DND-41 (cell line): ENCODE measurements around the gene INPP5F.
"Not testable (repeated sequence)": the region's sequence is repeated elsewhere in the genome, so short reads cannot be mapped to it uniquely, and the experiment has no call there.

Experiments used
- ATAC-seq: fragments of 200-7000 bp; cut with Tn5 transposase; 3 replicates; pipeline ENCODE4 v1.9.1; 2021; ENCODE audit warnings: low read depth; ENCODE audit not compliant: insufficient read depth
- DNase-seq: peaks from one replicate; pipeline ENCODE4 v3.0.0-alpha.2; 2020
- H2AFZ ChIP-seq: 2 replicates; pipeline ENCODE4 v1.6.0; 2012; ENCODE audit warnings: low read depth, low read length
- H3K27ac ChIP-seq: 2 replicates; pipeline ENCODE4 v1.5.1; 2012; ENCODE audit warnings: low read length, inconsistent platforms
- H3K27me3 ChIP-seq: fragments of 200-600 bp; sonication (generic); 2 replicates; pipeline ENCODE4 v1.6.0; 2012; ENCODE audit warnings: low read length, mild to moderate bottlenecking, inconsistent platforms; ENCODE audit not compliant: insufficient read depth, poor library complexity
- H3K36me3 ChIP-seq: 2 replicates; pipeline ENCODE4 v1.5.1; 2012; ENCODE audit warnings: low read length, inconsistent platforms; ENCODE audit not compliant: insufficient read depth
- H3K4me1 ChIP-seq: 2 replicates; pipeline ENCODE4 v1.5.1; 2012; ENCODE audit warnings: mild to moderate bottlenecking, low read length; ENCODE audit not compliant: insufficient read depth
- H3K4me2 ChIP-seq: 2 replicates; pipeline ENCODE4 v1.6.0; 2012; ENCODE audit warnings: mild to moderate bottlenecking, moderate library complexity, low read length, inconsistent platforms; ENCODE audit not compliant: insufficient read depth
- H3K4me3 ChIP-seq, 2 experiments: fragments of 200-600 bp in 1 of 2; shearing (Covaris generic) in 1 of 2; 2 replicates each; pipeline ENCODE4 v1.5.1; 2012 to 2016; ENCODE audit warnings: inconsistent platforms in 2 of 2, low read length in 2 of 2, mild to moderate bottlenecking in 2 of 2, low read depth in 1 of 2, moderate library complexity in 1 of 2
- H3K79me2 ChIP-seq: 2 replicates; pipeline ENCODE4 v1.6.0; 2012; ENCODE audit warnings: low read length, inconsistent platforms; ENCODE audit not compliant: insufficient read depth
- H3K9ac ChIP-seq: 2 replicates; pipeline ENCODE4 v1.6.0; 2012; ENCODE audit warnings: low read depth, mild to moderate bottlenecking, inconsistent platforms, low read length, moderate library complexity
- H3K9me3 ChIP-seq: 2 replicates; pipeline ENCODE4 v1.5.1; 2012; ENCODE audit warnings: low read length, moderate library complexity, mild to moderate bottlenecking, inconsistent platforms; ENCODE audit not compliant: insufficient read depth, severe bottlenecking
- H4K20me1 ChIP-seq: 2 replicates; pipeline ENCODE4 v1.6.0; 2012; ENCODE audit warnings: low read length; ENCODE audit not compliant: insufficient read depth
- CTCF ChIP-seq: IDR thresholded peaks from 2 replicates; pipeline ENCODE4 v1.5.1; 2012; ENCODE audit warnings: borderline replicate concordance, low read length, moderate library complexity, mild to moderate bottlenecking; ENCODE audit not compliant: poor library complexity, severe bottlenecking; ENCODE audit errors: extremely low read depth
- EZH2 ChIP-seq: IDR thresholded peaks from 3 replicates; pipeline ENCODE4 v1.6.1; 2012; ENCODE audit warnings: borderline replicate concordance, low read depth, mild to moderate bottlenecking, moderate library complexity, low read length, inconsistent platforms; ENCODE audit not compliant: severe bottlenecking

Gene INPP5F

GRCh38 chr10:119786117-119786769 is 60.4 kb downstream of the INPP5F start:
- peaks cover 30% of the 10 kb centered on the region for H3K4me1 ChIP-seq
- H3K79me2 ChIP-seq: no peaks in the 10 kb centered on the region
- H2AFZ ChIP-seq: no peak overlapping the region
- H3K9me3 ChIP-seq: no peaks in the 10 kb centered on the region
- H3K4me2 ChIP-seq: no peak overlapping the region
- H3K36me3 ChIP-seq: no peaks in the 10 kb centered on the region
- H3K4me3 ChIP-seq: no peak overlapping the region
- no peaks in the 10 kb centered on the region for H3K27me3 ChIP-seq
- H4K20me1 ChIP-seq: peaks cover 2% of the 10 kb centered on the region; the same call in 1 of the 2 replicates
- H3K9ac ChIP-seq: no peak overlapping the region
- TF ChIP-seq CTCF (no peak), EZH2 (no peak)
- DNase-seq (peak; percentile 12), ATAC-seq (peak; percentile 23; the same call in 1 of the 3 replicates)
- no peak overlapping the region for H3K27ac ChIP-seq

GRCh38 chr10:119795101-119795500 is 69.3 kb downstream of the INPP5F start:
- not testable (repeated sequence) for H3K27me3 ChIP-seq, H3K4me3 ChIP-seq, H3K27ac ChIP-seq, H3K36me3 ChIP-seq, H3K4me1 ChIP-seq, H3K9ac ChIP-seq, H3K4me2 ChIP-seq, H3K9me3 ChIP-seq, H4K20me1 ChIP-seq, H2AFZ ChIP-seq, H3K79me2 ChIP-seq, DNase-seq, ATAC-seq

GRCh38 chr10:119796039-119796438 is 70.2 kb downstream of the INPP5F start:
- H3K4me3 ChIP-seq: no peak overlapping the region
- DNase-seq (no peak), ATAC-seq (no peak)
- H3K27me3 ChIP-seq: no peaks in the 10 kb centered on the region
- H3K36me3 ChIP-seq: peaks cover 6% of the 10 kb centered on the region; the same call in 1 of the 2 replicates
- H3K9me3 ChIP-seq: no peaks in the 10 kb centered on the region
- no peak for TF ChIP-seq EZH2
- TF ChIP-seq CTCF: no peak
- H3K4me1 ChIP-seq: no peaks in the 10 kb centered on the region
- H3K27ac ChIP-seq: no peak overlapping the region
- H3K79me2 ChIP-seq: no peaks in the 10 kb centered on the region
- H4K20me1 ChIP-seq: no peaks in the 10 kb centered on the region
- no peak overlapping the region for H3K4me2 ChIP-seq
- H3K9ac ChIP-seq: no peak overlapping the region
- H2AFZ ChIP-seq: no peak overlapping the region

GRCh38 chr10:119801176-119801575 is 75.3 kb downstream of the INPP5F start:
- no peaks in the 10 kb centered on the region for H3K4me1 ChIP-seq
- no peak overlapping the region for H3K4me3 ChIP-seq
- no peak overlapping the region for H3K27ac ChIP-seq
- no peak overlapping the region for H3K9ac ChIP-seq
- no peak for ATAC-seq
- H3K4me2 ChIP-seq: no peak overlapping the region
- H3K9me3 ChIP-seq: no peaks in the 10 kb centered on the region
- no peaks in the 10 kb centered on the region for H3K79me2 ChIP-seq
- no peaks in the 10 kb centered on the region for H4K20me1 ChIP-seq
- H2AFZ ChIP-seq: no peak overlapping the region
- H3K36me3 ChIP-seq: peaks cover 9% of the 10 kb centered on the region; the same call in 1 of the 2 replicates
- H3K27me3 ChIP-seq: no peaks in the 10 kb centered on the region
- no peak for DNase-seq
- TF ChIP-seq EZH2 (no peak), CTCF (no peak)
